WERI-Rb-1 (cell line): Measurements from ENCODE around the gene CASP12.
A peak's percentile ranks its signal among the peaks of the same experiment; 100 is the strongest.

Experiments
- DNase-seq: peaks from one replicate; pipeline ENCODE4 v3.0.0-alpha.2; 2020
- H3K27ac ChIP-seq: fragments of 250-450 bp; sonication (Bioruptor Pico); 2 replicates; pipeline ENCODE4 v1.5.1; 2020; ENCODE audit warnings: mild to moderate bottlenecking, moderate library complexity
- H3K27me3 ChIP-seq: fragments of 250-450 bp; sonication (Bioruptor Pico); 2 replicates; pipeline ENCODE4 v1.5.1; 2021; ENCODE audit warnings: mild to moderate bottlenecking, low read depth, moderate library complexity; ENCODE audit not compliant: insufficient read depth, severe bottlenecking
- H3K36me3 ChIP-seq: fragments of 250-450 bp; sonication (Bioruptor Pico); 2 replicates; pipeline ENCODE4 v1.5.1; 2020; ENCODE audit warnings: mild to moderate bottlenecking, moderate library complexity
- H3K4me3 ChIP-seq: 2 replicates; pipeline ENCODE4 v1.5.1; 2011; ENCODE audit warnings: low read depth, mild to moderate bottlenecking, control low read depth, low read length
- H3K9me3 ChIP-seq: fragments of 250-450 bp; sonication (Bioruptor Pico); 2 replicates; pipeline ENCODE4 v1.5.1; 2021; ENCODE audit warnings: mild to moderate bottlenecking, moderate library complexity; ENCODE audit not compliant: severe bottlenecking
- TF ChIP-seq, protein P1 (sequence below): IDR thresholded peaks from 2 replicates; pipeline ENCODE4 v1.5.1; 2011; ENCODE audit warnings: low read depth, mild to moderate bottlenecking, control low read depth, inconsistent platforms, low read length

Gene CASP12

DNA sequence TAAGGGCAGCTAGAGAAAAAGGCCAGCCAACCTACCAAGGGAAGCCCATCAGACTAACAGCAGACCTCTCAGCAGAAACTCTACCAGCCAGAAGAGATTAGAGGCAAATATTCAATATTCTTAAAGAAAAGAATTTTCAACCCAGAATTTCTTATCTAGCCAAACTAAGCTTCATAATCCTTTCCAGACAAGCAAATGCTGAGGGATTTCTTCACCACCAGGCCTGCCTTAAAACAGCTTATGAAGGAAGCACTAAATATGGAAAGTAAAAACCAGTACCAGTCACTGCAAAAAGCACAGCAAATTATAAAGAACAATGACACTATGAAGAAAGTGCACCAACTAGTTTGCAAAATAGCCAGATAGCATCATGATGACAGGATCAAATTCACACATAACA lies 30.6 kb upstream of the CASP12 start:
- no peak for DNase-seq
- Histone ChIP-seq H3K36me3 (no peaks in the 10 kb centered on the region), H3K27ac (no peak overlapping the region), H3K4me3 (no peak overlapping the region), H3K9me3 (no peaks in the 10 kb centered on the region), H3K27me3 (no peaks in the 10 kb centered on the region)
- TF ChIP-seq, protein P1, sequence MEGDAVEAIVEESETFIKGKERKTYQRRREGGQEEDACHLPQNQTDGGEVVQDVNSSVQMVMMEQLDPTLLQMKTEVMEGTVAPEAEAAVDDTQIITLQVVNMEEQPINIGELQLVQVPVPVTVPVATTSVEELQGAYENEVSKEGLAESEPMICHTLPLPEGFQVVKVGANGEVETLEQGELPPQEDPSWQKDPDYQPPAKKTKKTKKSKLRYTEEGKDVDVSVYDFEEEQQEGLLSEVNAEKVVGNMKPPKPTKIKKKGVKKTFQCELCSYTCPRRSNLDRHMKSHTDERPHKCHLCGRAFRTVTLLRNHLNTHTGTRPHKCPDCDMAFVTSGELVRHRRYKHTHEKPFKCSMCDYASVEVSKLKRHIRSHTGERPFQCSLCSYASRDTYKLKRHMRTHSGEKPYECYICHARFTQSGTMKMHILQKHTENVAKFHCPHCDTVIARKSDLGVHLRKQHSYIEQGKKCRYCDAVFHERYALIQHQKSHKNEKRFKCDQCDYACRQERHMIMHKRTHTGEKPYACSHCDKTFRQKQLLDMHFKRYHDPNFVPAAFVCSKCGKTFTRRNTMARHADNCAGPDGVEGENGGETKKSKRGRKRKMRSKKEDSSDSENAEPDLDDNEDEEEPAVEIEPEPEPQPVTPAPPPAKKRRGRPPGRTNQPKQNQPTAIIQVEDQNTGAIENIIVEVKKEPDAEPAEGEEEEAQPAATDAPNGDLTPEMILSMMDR, result no peak

DNA sequence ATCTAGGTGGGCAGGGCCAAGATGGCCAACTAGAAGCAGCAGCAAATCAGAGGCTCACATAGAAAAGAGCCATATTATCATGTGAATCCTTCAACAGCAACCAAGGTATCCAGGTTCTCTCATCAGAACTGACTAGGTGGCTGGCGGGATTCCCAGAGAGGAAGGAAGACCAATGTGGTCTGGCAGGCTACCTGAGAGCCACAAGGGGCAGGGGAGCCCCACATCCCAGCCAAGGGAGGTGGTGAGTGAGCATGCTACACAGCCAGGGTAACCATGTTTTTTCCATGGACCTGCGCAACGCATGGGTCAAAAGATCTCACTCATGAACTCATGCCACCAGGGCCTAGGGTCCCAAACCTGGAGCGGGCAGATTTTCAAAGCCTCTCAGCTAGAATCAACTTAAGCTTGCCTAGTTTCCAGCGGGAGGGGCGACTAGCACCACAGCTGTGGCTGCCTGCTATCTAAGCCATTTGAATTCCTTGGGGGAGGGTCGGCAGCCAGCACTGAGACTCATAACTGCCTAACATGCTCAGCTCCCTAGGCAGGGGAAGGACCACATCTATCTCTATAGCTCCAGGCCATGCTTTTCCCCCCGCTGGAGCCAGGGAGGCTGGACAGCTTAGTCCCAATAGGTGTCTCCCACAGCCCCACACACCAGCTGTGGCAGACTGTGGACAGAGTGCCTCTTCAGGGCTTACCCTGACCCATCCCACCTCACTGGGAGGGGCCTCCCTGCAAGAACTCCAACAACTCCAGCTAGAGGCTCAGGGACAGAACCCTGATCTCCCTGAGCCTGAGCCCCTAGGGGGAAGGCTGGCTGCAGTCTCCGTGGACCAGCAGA lies 28.7 kb upstream of the CASP12 start:
- no peaks in the 10 kb centered on the region for H3K9me3 ChIP-seq
- H3K36me3 ChIP-seq, result no peaks in the 10 kb centered on the region
- H3K27ac ChIP-seq, result no peak overlapping the region
- TF ChIP-seq, protein P1, result no peak
- H3K27me3 ChIP-seq, result no peaks in the 10 kb centered on the region
- DNase-seq, result peak; percentile 7
- H3K4me3 ChIP-seq, result no peak overlapping the region

DNA sequence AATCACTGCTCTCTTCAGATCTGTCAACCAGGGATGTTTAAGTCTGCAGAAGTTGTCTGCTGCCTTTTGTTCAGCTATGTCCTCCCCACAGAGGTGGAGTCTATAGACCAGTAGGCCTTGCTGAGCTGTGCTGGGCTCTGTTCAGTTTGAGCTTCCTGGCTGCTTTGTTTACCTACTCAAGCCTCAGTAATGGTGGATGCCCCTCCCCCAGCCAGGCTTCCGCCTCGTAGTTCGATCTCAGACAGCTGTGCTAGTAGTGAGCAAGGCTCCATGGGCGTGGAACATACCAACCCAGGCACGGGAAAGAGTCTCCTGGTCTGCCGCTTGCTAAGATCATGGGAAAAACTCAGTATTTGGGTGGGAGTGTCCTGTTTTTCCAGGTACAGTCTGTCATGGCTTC lies 27.6 kb upstream of the CASP12 start:
- Histone ChIP-seq H3K9me3 (no peaks in the 10 kb centered on the region), H3K36me3 (no peaks in the 10 kb centered on the region), H3K27ac (no peak overlapping the region), H3K4me3 (no peak overlapping the region), H3K27me3 (no peaks in the 10 kb centered on the region)
- TF ChIP-seq, protein P1, result no peak
- DNase-seq, result no peak

DNA sequence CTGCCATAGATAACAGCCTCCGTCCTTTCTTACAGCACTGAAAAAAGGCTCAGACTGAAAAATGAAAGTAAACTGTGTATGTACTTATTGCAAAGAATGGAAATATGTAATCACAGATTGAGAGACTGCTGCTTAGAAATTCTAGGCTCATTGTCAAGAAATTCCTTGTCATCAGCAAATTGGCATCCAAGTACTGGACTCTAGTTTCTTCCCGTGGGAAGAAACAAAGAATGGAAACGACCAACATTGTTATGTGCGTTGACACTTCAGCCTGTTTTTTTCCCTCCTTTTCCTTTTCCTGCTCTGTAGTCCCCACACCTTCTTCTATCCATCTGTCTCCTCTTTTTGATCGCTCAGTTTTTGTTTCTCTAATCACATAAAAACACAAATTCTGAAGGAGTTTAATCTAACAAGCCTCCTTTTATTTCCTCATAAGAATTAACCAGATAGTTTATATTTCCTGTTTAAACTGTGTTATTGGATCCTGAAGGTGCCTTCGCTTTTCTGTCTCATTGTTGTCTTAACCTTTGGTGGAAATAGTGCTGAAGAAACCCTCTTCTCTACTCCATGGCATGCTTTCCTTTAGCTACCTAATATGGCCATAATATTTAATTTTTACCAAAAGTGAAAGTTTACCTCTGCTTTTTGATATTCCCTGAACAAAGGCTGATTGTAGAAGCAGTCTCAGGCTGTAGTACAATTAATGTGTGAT lies 20.0 kb upstream of the CASP12 start:
- Histone ChIP-seq H3K4me3 (no peak overlapping the region), H3K27me3 (no peaks in the 10 kb centered on the region), H3K9me3 (no peaks in the 10 kb centered on the region), H3K27ac (no peak overlapping the region), H3K36me3 (no peaks in the 10 kb centered on the region)
- TF ChIP-seq, protein P1, result no peak
- DNase-seq, result no peak

DNA sequence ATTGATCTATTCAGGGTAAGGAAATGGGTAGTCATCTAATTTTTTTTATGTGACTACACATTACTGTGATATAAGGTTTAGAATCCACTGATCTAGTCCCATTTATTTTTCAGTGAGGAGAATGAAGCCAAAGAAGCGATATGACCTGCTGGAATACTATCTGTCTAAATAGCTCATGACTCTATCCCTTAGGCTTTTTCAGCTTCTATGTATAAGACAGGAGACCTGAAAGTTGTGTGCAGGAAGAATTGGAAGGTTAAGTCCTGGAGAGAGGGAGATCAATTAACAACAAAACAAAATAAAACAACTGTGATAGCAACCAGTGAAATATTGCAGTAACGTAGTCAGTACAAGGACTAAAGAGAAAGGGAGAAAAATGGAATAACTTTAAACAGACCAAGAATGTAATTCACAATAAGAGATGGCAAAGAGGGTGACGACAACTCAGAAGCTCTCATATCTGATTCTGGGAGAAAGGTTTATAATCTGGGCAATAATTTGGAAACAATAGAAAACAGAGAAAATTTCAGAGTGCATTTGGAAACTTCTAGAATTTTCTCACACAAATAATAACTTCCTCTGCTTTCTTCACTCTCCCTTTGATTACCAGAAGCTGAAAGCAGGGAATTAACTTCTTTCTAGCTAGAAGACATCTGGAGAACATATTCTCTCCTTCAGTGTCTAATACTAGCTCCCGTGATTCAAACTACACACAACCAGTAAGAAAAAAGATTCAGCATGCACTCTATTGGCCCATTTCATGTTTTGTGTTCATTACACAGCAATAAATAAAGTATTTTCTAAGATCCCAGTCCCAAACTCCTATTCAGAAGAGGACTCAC lies 19.2 kb upstream of the CASP12 start:
- H3K27ac ChIP-seq, result no peak overlapping the region
- no peak overlapping the region for H3K4me3 ChIP-seq
- DNase-seq, result no peak
- TF ChIP-seq, protein P1, result no peak
- no peaks in the 10 kb centered on the region for H3K9me3 ChIP-seq
- no peaks in the 10 kb centered on the region for H3K36me3 ChIP-seq
- no peaks in the 10 kb centered on the region for H3K27me3 ChIP-seq
